ENCODE data around the gene RASL11B. TPM values are rescaled to one million over a fixed set of nuclear protein-coding genes. Genes with fewer than 3 reads are reported as not detected.

Gene RASL11B
- total RNA-seq, 1 donor from 2014 or later = 5.4 TPM

GRCh38 chr4:52867163-52867562, 5.0 kb downstream of the RASL11B start:
- DNase-seq (no peak), ATAC-seq (ENCODE audit: poor library complexity) (no peak)
- intact Hi-C loops (cut with DNase I) = no loop called here

- peak; percentile 83 for ATAC-seq (ENCODE audit: poor library complexity)
- intact Hi-C loops (cut with DNase I) = no loop called here
- DNase-seq = peak; percentile 68
These were observed 6.0 kb downstream of the RASL11B start for GRCh38 chr4:52868133-52868532.

GRCh38 chr4:52869196-52869595, 7.1 kb downstream of the RASL11B start:
- intact Hi-C loops (cut with DNase I) = no loop called here
- ATAC-seq (ENCODE audit: poor library complexity) (peak; percentile 41), DNase-seq (peak; percentile 79)

- intact Hi-C loops (cut with DNase I) = loop anchor here (10.0 kb wide), 1 partner anchor 85 kb away; no protein-coding TSS in a partner anchor
- DNase-seq = no peak
- no peak for ATAC-seq (ENCODE audit: poor library complexity)
These were observed 7.5 kb downstream of the RASL11B start for GRCh38 chr4:52869656-52870055.

- intact Hi-C loops (cut with DNase I) = loop anchor here (10.0 kb wide), 1 partner anchor 85 kb away; no protein-coding TSS in a partner anchor
- DNase-seq (peak; percentile 73), ATAC-seq (ENCODE audit: poor library complexity) (peak; percentile 64)
These were observed 8.1 kb downstream of the RASL11B start for GRCh38 chr4:52870225-52870624.

- intact Hi-C loops (cut with DNase I) = loop anchor here (10.0 kb wide), 1 partner anchor 82 kb away; no protein-coding TSS in a partner anchor
- DNase-seq (no peak), ATAC-seq (ENCODE audit: poor library complexity) (no peak)
These were observed 11.1 kb downstream of the RASL11B start for GRCh38 chr4:52873191-52873590.

- ATAC-seq (ENCODE audit: poor library complexity) = peak; percentile 80
- intact Hi-C loops (cut with DNase I) = loop anchor here (10.0 kb wide), 1 partner anchor 81 kb away; no protein-coding TSS in a partner anchor
These were observed 11.8 kb downstream of the RASL11B start for GRCh38 chr4:52873861-52874343.

GRCh38 chr4:52874948-52875347, 12.8 kb downstream of the RASL11B start:
- no peak for DNase-seq
- intact Hi-C loops (cut with DNase I) = loop anchor here (10.0 kb wide), 1 partner anchor 80 kb away; no protein-coding TSS in a partner anchor
- ATAC-seq (ENCODE audit: poor library complexity) = no peak

More at GRCh38 chr4:52873861-52874343, 11.8 kb downstream of the RASL11B start:
- no peak for DNase-seq

GRCh38 chr4:52876069-52876468, 14.0 kb downstream of the RASL11B start:
- DNase-seq (no peak), ATAC-seq (ENCODE audit: poor library complexity) (no peak)
- intact Hi-C loops (cut with DNase I) = loop anchor here (10.0 kb wide), 1 partner anchor 79 kb away; no protein-coding TSS in a partner anchor

GRCh38 chr4:52877036-52877435, 14.9 kb downstream of the RASL11B start:
- ATAC-seq (ENCODE audit: poor library complexity) (peak; percentile 81), DNase-seq (peak; percentile 58)
- intact Hi-C loops (cut with DNase I) = loop anchor here (10.0 kb wide), 1 partner anchor 78 kb away; no protein-coding TSS in a partner anchor

GRCh38 chr4:52877694-52878093, 15.6 kb downstream of the RASL11B start:
- DNase-seq (no peak), ATAC-seq (ENCODE audit: poor library complexity) (no peak)
- intact Hi-C loops (cut with DNase I) = loop anchor here (10.0 kb wide), 1 partner anchor 77 kb away; no protein-coding TSS in a partner anchor

GRCh38 chr4:52879471-52879870, 17.4 kb downstream of the RASL11B start:
- DNase-seq (no peak), ATAC-seq (ENCODE audit: poor library complexity) (no peak)
- intact Hi-C loops (cut with DNase I) = loop anchor here (10.0 kb wide), 1 partner anchor 75 kb away; no protein-coding TSS in a partner anchor

- DNase-seq (no peak), ATAC-seq (ENCODE audit: poor library complexity) (no peak)
- intact Hi-C loops (cut with DNase I) = no loop called here
These were observed 18.9 kb downstream of the RASL11B start for GRCh38 chr4:52880994-52881393.

- ATAC-seq (ENCODE audit: poor library complexity) (no peak), DNase-seq (no peak)
- intact Hi-C loops (cut with DNase I) = no loop called here
These were observed 21.1 kb downstream of the RASL11B start for GRCh38 chr4:52883183-52883621.

GRCh38 chr4:52883707-52884669, 21.9 kb downstream of the RASL11B start:
- intact Hi-C loops (cut with DNase I) = no loop called here
- DNase-seq (no peak), ATAC-seq (ENCODE audit: poor library complexity) (no peak)

GRCh38 chr4:52884994-52885393, 22.9 kb downstream of the RASL11B start:
- intact Hi-C loops (cut with DNase I) = no loop called here
- no peak for ATAC-seq (ENCODE audit: poor library complexity)
- no peak for DNase-seq

GRCh38 chr4:52889354-52889753, 27.2 kb downstream of the RASL11B start:
- ATAC-seq (ENCODE audit: poor library complexity) = no peak
- no peak for DNase-seq
- intact Hi-C loops (cut with DNase I) = no loop called here

- ATAC-seq (ENCODE audit: poor library complexity) (no peak), DNase-seq (no peak)
- intact Hi-C loops (cut with DNase I) = no loop called here
These were observed 27.8 kb downstream of the RASL11B start for GRCh38 chr4:52889778-52890520.

- DNase-seq (no peak), ATAC-seq (ENCODE audit: poor library complexity) (no peak)
- intact Hi-C loops (cut with DNase I) = no loop called here
These were observed 28.3 kb downstream of the RASL11B start for GRCh38 chr4:52890521-52890791.
